Activated naive CD4-positive, alpha-beta T cell treated with anti-CD3 and anti-CD28 coated beads, Interleukin-2, amount 50 U/mL, for 24 hours (primary cell): Measurements from ENCODE around the gene GCNT1.
"Not testable (repeated sequence)": the region's sequence is repeated elsewhere in the genome, so short reads cannot be mapped to it uniquely, and the experiment has no call there.

Experiments
- H3K27ac Mint-ChIP-seq: one replicate; pipeline ENCODE4 v1.8.0; 2021; ENCODE audit warnings: mild to moderate bottlenecking, mixed read lengths
- H3K27me3 Mint-ChIP-seq: one replicate; pipeline ENCODE4 v1.8.0; 2021; ENCODE audit warnings: mixed read lengths
- H3K36me3 Mint-ChIP-seq: one replicate; pipeline ENCODE4 v1.8.0; 2021; ENCODE audit warnings: mixed read lengths
- H3K4me1 Mint-ChIP-seq: one replicate; pipeline ENCODE4 v1.8.0; 2021; ENCODE audit warnings: mixed read lengths
- H3K4me3 Mint-ChIP-seq: one replicate; pipeline ENCODE4 v1.8.0; 2021; ENCODE audit warnings: mild to moderate bottlenecking, mixed read lengths
- H3K9me3 Mint-ChIP-seq: one replicate; pipeline ENCODE4 v1.8.0; 2021; ENCODE audit warnings: mixed read lengths

GCNT1 gene

GRCh38 chr9:76510446-76510845, 51.5 kb downstream of the GCNT1 start:
- Mint-ChIP-seq H3K9me3 (no peaks in the 10 kb centered on the region), H3K36me3 (no peaks in the 10 kb centered on the region), H3K27ac (no peak overlapping the region), H3K4me3 (no peak overlapping the region), H3K27me3 (peaks cover 2% of the 10 kb centered on the region), H3K4me1 (no peaks in the 10 kb centered on the region)

- H3K27me3 Mint-ChIP-seq = peaks cover 3% of the 10 kb centered on the region
- no peak overlapping the region for H3K4me3 Mint-ChIP-seq
- H3K4me1 Mint-ChIP-seq = no peaks in the 10 kb centered on the region
- H3K9me3 Mint-ChIP-seq = no peaks in the 10 kb centered on the region
- H3K27ac Mint-ChIP-seq = no peak overlapping the region
- H3K36me3 Mint-ChIP-seq = peaks cover 1% of the 10 kb centered on the region
Measured at GRCh38 chr9:76512826-76513225, 53.8 kb downstream of the GCNT1 start.

DNA sequence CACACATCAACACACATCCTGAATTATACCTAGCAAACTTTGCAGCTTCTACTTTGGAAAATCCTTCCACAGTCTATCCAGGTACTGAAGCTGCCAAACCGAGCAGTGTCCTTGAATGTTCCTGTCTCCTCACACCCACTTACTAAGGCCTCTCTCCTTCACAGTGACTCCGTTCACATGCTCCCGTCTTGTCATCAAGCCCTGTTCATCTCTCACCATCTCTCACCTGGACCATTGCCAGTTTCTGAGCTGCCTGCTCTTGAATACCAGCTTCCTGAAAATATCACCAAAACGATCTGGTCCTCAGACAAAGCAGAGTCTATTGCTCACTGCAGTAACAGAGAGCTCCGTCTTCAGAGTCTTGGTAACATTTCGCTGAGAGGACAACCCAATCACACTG, 57.4 kb downstream of the GCNT1 start:
- Mint-ChIP-seq H3K4me3 (no peak overlapping the region), H3K9me3 (no peaks in the 10 kb centered on the region), H3K4me1 (no peaks in the 10 kb centered on the region), H3K27ac (no peak overlapping the region), H3K27me3 (peaks cover 5% of the 10 kb centered on the region), H3K36me3 (peaks cover 1% of the 10 kb centered on the region)

DNA sequence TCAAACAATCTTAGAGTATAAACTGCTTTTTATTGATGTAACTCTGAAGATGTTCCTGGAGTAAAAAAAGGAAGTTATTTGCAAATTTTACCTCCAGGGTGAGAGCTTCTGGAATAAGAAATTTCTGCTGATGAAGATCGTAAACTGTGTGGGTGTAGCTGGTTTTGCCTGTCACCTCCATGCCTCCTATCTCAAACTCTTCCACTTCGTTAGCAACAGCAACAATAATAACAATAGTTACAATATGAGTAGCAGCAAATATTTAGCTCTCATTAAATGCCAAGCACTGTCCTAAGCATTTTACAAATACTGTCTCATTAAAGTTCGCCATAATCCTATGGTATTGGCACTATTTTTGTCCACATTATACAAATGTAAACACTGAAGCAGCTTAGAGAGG, 57.9 kb downstream of the GCNT1 start:
- Mint-ChIP-seq H3K4me3 (no peak overlapping the region), H3K4me1 (no peaks in the 10 kb centered on the region), H3K27ac (no peak overlapping the region), H3K27me3 (peaks cover 5% of the 10 kb centered on the region), H3K9me3 (no peaks in the 10 kb centered on the region), H3K36me3 (peaks cover 1% of the 10 kb centered on the region)

DNA sequence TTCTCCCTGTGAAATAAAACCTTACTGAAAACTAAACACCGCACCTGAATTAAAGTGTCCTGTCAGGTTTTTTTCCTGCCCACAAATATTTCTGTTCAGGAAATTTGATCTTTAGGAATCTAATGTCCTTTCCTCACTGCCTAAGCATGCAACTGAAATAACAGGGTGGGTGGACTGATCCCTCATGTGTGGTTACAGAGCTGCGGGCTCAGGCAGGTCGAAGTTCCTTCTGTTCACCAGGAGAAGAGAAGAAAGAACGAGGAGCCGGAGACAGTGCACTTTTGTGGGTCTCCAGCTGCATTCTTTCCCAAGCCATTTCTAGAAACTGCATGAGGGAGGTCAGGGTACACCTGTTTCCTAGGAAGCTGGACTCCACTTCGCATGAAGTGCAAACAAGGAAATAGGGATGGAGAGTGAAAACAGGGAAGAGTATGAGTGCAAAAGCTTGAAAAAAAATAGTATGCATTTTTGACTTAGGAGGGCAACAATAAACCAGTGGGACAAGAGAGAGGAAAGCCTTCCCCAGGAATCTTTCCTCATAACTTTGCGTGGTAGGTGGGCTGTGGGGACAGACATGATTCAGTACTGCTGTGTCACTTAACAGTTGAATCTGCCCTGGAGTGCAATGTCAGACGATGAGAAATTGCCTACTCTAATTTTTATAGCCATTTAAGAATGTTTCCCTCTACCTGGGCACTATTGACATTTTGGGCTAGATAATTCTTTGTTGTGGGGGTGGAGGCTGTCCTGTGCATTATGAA, 60.3 kb downstream of the GCNT1 start:
- no peaks in the 10 kb centered on the region for H3K4me1 Mint-ChIP-seq
- peaks cover 4% of the 10 kb centered on the region for H3K27me3 Mint-ChIP-seq
- H3K4me3 Mint-ChIP-seq = no peak overlapping the region
- H3K9me3 Mint-ChIP-seq = no peaks in the 10 kb centered on the region
- peaks cover 1% of the 10 kb centered on the region for H3K36me3 Mint-ChIP-seq
- no peak overlapping the region for H3K27ac Mint-ChIP-seq

DNA sequence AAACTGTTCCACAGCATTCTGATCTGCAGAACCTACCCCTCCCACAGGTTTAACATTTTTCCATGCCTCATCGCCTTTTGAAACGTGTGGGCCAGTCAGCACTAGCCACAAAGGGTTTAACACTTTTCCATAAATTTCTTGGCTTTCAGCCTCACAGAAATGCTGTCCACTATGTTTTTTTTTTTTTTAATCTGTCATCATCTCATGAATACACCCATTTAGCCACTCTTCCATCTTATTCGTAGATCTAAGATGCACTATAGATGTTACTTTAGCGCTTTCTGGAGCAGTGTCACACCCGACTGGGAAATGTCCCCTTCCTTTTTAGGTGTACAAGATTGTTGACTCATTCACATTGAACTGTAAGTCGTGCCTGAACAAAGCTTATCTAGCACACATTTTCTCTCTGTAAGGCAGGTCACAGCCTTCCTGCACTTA, 62.3 kb downstream of the GCNT1 start:
- H3K27me3 Mint-ChIP-seq = peaks cover 3% of the 10 kb centered on the region
- no peak overlapping the region for H3K4me3 Mint-ChIP-seq
- H3K36me3 Mint-ChIP-seq = peaks cover 1% of the 10 kb centered on the region
- no peak overlapping the region for H3K27ac Mint-ChIP-seq
- H3K4me1 Mint-ChIP-seq = no peaks in the 10 kb centered on the region
- H3K9me3 Mint-ChIP-seq = no peaks in the 10 kb centered on the region

GRCh38 chr9:76521906-76522305, 62.9 kb downstream of the GCNT1 start:
- H3K4me3 Mint-ChIP-seq = no peak overlapping the region
- H3K9me3 Mint-ChIP-seq = no peaks in the 10 kb centered on the region
- H3K27ac Mint-ChIP-seq = no peak overlapping the region
- H3K36me3 Mint-ChIP-seq = no peaks in the 10 kb centered on the region
- H3K27me3 Mint-ChIP-seq = peaks cover 2% of the 10 kb centered on the region
- no peaks in the 10 kb centered on the region for H3K4me1 Mint-ChIP-seq

- not testable (repeated sequence) for H3K27ac Mint-ChIP-seq, H3K4me1 Mint-ChIP-seq, H3K9me3 Mint-ChIP-seq, H3K36me3 Mint-ChIP-seq, H3K4me3 Mint-ChIP-seq, H3K27me3 Mint-ChIP-seq
Measured at GRCh38 chr9:76523617-76524200, 64.7 kb downstream of the GCNT1 start.

- Mint-ChIP-seq H3K27me3 (no peaks in the 10 kb centered on the region), H3K36me3 (no peaks in the 10 kb centered on the region), H3K9me3 (no peaks in the 10 kb centered on the region)
Measured at GRCh38 chr9:76525196-76525595, 66.2 kb downstream of the GCNT1 start.

DNA sequence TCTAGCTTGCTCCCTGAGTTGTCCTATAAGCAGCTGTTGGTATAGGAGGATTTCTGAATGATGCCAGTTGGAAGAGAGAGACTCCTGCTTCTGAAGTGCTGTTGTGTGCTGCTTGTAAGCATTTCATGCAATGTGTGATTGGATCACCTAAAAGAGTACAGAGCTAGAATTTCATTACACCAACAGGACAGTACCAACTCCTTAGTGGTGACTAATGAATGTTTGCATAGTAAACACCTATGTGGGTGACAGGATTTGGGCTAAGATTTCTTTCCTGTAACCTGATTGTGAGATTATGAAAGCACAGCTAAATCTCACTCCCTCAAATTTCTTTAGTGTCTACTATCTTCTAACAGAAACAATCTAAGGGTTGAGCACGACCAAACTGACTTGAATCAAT, 67.0 kb downstream of the GCNT1 start:
- Mint-ChIP-seq H3K36me3 (no peaks in the 10 kb centered on the region), H3K4me3 (no peak overlapping the region), H3K4me1 (no peaks in the 10 kb centered on the region), H3K27me3 (no peaks in the 10 kb centered on the region), H3K27ac (no peak overlapping the region), H3K9me3 (no peaks in the 10 kb centered on the region)

More at GRCh38 chr9:76525196-76525595, 66.2 kb downstream of the GCNT1 start:
- Mint-ChIP-seq H3K4me3 (no peak overlapping the region), H3K4me1 (no peaks in the 10 kb centered on the region), H3K27ac (no peak overlapping the region)

- H3K27me3 Mint-ChIP-seq = peaks cover 1% of the 10 kb centered on the region
- no peaks in the 10 kb centered on the region for H3K4me1 Mint-ChIP-seq
- H3K4me3 Mint-ChIP-seq = no peak overlapping the region
- no peaks in the 10 kb centered on the region for H3K9me3 Mint-ChIP-seq
- H3K36me3 Mint-ChIP-seq = no peaks in the 10 kb centered on the region
- H3K27ac Mint-ChIP-seq = no peak overlapping the region
Measured at GRCh38 chr9:76528056-76528455, 69.1 kb downstream of the GCNT1 start.

- Mint-ChIP-seq H3K27me3 (peaks cover 1% of the 10 kb centered on the region), H3K4me3 (no peak overlapping the region), H3K9me3 (no peaks in the 10 kb centered on the region), H3K36me3 (no peaks in the 10 kb centered on the region), H3K27ac (no peak overlapping the region), H3K4me1 (no peaks in the 10 kb centered on the region)
Measured at GRCh38 chr9:76528642-76529190, 69.7 kb downstream of the GCNT1 start.

GRCh38 chr9:76529653-76530052, 70.7 kb downstream of the GCNT1 start:
- Mint-ChIP-seq H3K4me3 (no peak overlapping the region), H3K27ac (no peak overlapping the region), H3K27me3 (peaks cover 1% of the 10 kb centered on the region), H3K36me3 (no peaks in the 10 kb centered on the region), H3K4me1 (no peaks in the 10 kb centered on the region), H3K9me3 (no peaks in the 10 kb centered on the region)

DNA sequence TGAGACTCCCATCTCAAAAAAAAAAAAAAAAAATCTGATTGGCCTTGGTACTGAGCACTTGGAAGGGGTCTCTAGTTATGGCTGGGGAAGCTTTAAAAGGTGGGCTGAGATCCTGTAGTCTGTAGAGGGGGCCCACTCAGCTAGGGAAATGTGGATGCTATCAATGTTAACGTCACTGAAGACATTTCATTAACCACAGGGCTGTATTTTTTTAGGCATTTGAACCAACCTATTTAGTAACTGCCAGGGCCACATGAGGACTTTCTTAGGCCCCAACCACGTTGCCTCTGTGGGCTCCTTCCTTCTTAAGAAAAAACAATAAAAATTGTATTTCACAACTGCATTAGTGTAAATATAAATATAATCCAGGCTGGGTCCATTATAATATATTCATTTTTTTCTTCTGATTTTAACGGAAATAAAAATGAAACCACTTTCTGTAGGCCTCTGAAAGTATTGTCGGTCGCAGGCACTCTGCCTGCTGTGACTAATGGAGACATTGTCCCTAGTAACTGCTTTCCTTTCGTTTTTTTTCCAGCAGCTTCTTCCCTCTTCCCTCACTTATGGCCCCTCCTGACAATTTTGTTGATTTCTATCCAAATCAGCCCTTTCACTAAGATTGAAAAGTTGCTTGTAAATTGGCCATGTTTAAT, 71.6 kb downstream of the GCNT1 start:
- peaks cover 1% of the 10 kb centered on the region for H3K27me3 Mint-ChIP-seq
- no peak overlapping the region for H3K27ac Mint-ChIP-seq
- no peaks in the 10 kb centered on the region for H3K4me1 Mint-ChIP-seq
- no peaks in the 10 kb centered on the region for H3K36me3 Mint-ChIP-seq
- H3K4me3 Mint-ChIP-seq = no peak overlapping the region
- H3K9me3 Mint-ChIP-seq = no peaks in the 10 kb centered on the region

DNA sequence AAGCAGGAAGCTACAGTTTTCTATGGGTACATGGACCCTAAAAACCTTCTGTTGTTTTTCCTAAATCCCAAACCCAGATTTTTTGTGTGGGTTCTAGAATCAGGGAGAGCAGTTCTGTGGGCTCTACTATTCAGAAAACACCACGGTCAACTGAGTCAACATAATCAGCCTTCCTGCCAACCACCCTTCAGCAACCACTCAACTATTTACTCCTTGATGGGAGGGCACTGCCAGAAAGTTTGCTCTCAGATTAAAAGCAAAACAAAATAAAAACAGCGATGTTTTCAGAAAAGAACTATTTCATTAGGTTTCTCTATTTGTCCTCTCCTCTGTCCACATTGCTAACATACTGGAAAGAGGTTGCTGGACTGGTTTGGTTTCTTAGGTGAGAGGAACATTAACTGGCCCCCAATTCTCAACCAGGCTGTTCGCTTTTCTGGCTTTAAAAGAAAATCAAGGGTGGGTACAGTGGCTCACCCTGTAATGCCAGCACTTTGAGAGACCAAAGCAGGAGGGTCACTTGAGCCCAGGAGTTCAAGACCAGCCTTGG, 72.3 kb downstream of the GCNT1 start:
- H3K27ac Mint-ChIP-seq = no peak overlapping the region

DNA sequence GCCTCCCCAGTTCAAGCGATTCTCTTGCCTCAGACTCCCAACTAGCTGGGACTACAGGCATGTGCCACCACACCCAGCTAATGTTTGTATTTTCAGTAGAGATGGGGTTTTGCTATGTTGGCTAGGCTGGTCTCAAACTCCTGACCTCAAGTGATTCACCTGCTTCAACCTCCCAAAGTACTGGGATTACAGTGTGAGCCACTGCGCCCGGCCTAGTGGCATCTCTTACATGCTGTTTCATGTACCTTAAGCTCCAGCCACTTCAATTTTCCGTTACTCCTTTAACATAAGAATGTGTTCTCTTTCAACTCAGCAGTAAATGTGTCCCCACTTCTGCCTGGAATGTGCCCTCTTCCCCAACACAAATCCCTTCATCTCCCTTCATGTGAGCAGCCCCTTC, 73.9 kb downstream of the GCNT1 start:
- H3K27me3 Mint-ChIP-seq, H3K36me3 Mint-ChIP-seq, H3K4me1 Mint-ChIP-seq, H3K4me3 Mint-ChIP-seq, H3K9me3 Mint-ChIP-seq, H3K27ac Mint-ChIP-seq: not testable (repeated sequence)

More for the DNA sequence above, 72.3 kb downstream of the GCNT1 start:
- H3K4me3 Mint-ChIP-seq = no peak overlapping the region
- H3K9me3 Mint-ChIP-seq = no peaks in the 10 kb centered on the region
- no peaks in the 10 kb centered on the region for H3K36me3 Mint-ChIP-seq
- H3K4me1 Mint-ChIP-seq = no peaks in the 10 kb centered on the region
- peaks cover 1% of the 10 kb centered on the region for H3K27me3 Mint-ChIP-seq
